PC-3 (cell line): ENCODE results near the gene MANBA. TPM values are rescaled to one million over a fixed set of nuclear protein-coding genes. Genes with fewer than 3 reads are reported as not detected.

ENCODE experiments used
- ATAC-seq: fragments of 200-7000 bp; cut with Tn5 transposase; 2 replicates; pipeline ENCODE4 v1.9.1; 2020; ENCODE audit warnings: mild to moderate bottlenecking, moderate library complexity
- BruUV-seq: library from RNA; stranded (reverse); fragments of 400-500 nt; replicated peaks from 2 replicates; lab custom pipeline; 2021; lab: Mats Ljungman, UMichigan
- CTCF ChIA-PET: fragments of 300-600 bp; sonication (Branson Sonifier 250); formaldehyde crosslinking; loops from one replicate; lab custom pipeline; 2022; ENCODE audit warnings: antibody characterized with exemption; lab: Charles Lee
- POLR2A ChIA-PET: fragments of 300-600 bp; sonication (Branson Sonifier 250); formaldehyde crosslinking; loops from one replicate; lab custom pipeline; 2022; ENCODE audit warnings: antibody characterized with exemption; ENCODE audit not compliant: unreplicated experiment; lab: Charles Lee
- DNase-seq: peaks from one replicate; pipeline ENCODE4 v3.0.0-alpha.2; 2015
- H2AFZ ChIP-seq: fragments of 300-600 bp; sonication (generic); 2 replicates; pipeline ENCODE4 v1.6.0; 2016; ENCODE audit warnings: antibody characterized with exemption, low read length
- H3F3A ChIP-seq: fragments of 300-600 bp; sonication (generic); one replicate; pipeline ENCODE4 v1.6.0; 2017; ENCODE audit warnings: antibody characterized with exemption, low read length, control low read depth, mild to moderate bottlenecking; ENCODE audit not compliant: unreplicated experiment
- H3K27ac ChIP-seq: fragments of 300-600 bp; sonication (generic); 2 replicates; pipeline ENCODE4 v1.5.1; 2016; ENCODE audit warnings: mild to moderate bottlenecking, low read length
- H3K27me3 ChIP-seq: fragments of 300-600 bp; sonication (generic); 2 replicates; pipeline ENCODE4 v1.6.1; 2016; ENCODE audit warnings: low read length, mixed read lengths
- H3K36me3 ChIP-seq: fragments of 300-600 bp; sonication (generic); 2 replicates; pipeline ENCODE4 v1.6.1; 2016; ENCODE audit warnings: low read depth, mixed run types, low read length, mixed read lengths
- H3K4me1 ChIP-seq: fragments of 300-600 bp; sonication (generic); 2 replicates; pipeline ENCODE4 v1.5.1; 2016; ENCODE audit warnings: low read length; ENCODE audit not compliant: insufficient read depth
- H3K4me2 ChIP-seq: fragments of 300-600 bp; sonication (generic); 2 replicates; pipeline ENCODE4 v1.6.0; 2016; ENCODE audit warnings: low read length
- H3K4me3 ChIP-seq: fragments of 300-600 bp; sonication (generic); 2 replicates; pipeline ENCODE4 v1.5.1; 2016; ENCODE audit warnings: mild to moderate bottlenecking, low read length, mixed read lengths
- H3K79me2 ChIP-seq: fragments of 300-600 bp; sonication (generic); 2 replicates; pipeline ENCODE4 v1.6.1; 2017; ENCODE audit warnings: low read length, mixed read lengths
- H3K9ac ChIP-seq: fragments of 300-600 bp; sonication (generic); 2 replicates; pipeline ENCODE4 v1.6.0; 2016; ENCODE audit warnings: mild to moderate bottlenecking, low read length
- H3K9me2 ChIP-seq: fragments of 300-600 bp; sonication (generic); replicated peaks from 2 replicates; pipeline ENCODE4 v1.6.1; 2016; ENCODE audit warnings: mixed run types, low read length, mixed read lengths
- H3K9me3 ChIP-seq: fragments of 300-600 bp; sonication (generic); 2 replicates; pipeline ENCODE4 v1.6.1; 2016; ENCODE audit warnings: low read length, mixed read lengths
- H4K20me1 ChIP-seq: fragments of 300-600 bp; sonication (generic); 2 replicates; pipeline ENCODE4 v1.6.1; 2016; ENCODE audit warnings: low read length, mixed read lengths
- CTCF ChIP-seq: fragments of 300-600 bp; sonication (generic); conservative IDR thresholded peaks from 2 replicates; pipeline ENCODE4 v1.5.1; 2017; ENCODE audit warnings: antibody characterized with exemption, low read depth, mild to moderate bottlenecking, low read length
- EZH2 ChIP-seq: fragments of 300-600 bp; sonication (generic); IDR thresholded peaks from one replicate; pipeline ENCODE4 v1.6.1; 2017; ENCODE audit warnings: antibody characterized with exemption, mild to moderate bottlenecking, low read length; ENCODE audit not compliant: unreplicated experiment
- EZH2phosphoT487 ChIP-seq: fragments of 300-600 bp; sonication (generic); IDR thresholded peaks from 2 replicates; pipeline ENCODE4 v1.6.1; 2018; ENCODE audit warnings: mild to moderate bottlenecking, antibody characterized with exemption, low read length, borderline replicate concordance
- intact Hi-C: fragments of 100-400 bp; cut with micrococcal nuclease; formaldehyde crosslinking; loops from 2 replicates; pipeline ENCODE4 v1.9.0; 2023
- total RNA-seq: library from RNA; depleted of rRNA; stranded (reverse); fragments of >200 nt; gene quantifications from 2 replicates; pipeline ENCODE4 v1.2.3, GENCODE V29; 2014

Gene MANBA
- total RNA-seq, 1 experiment from 2014 or later: 20.9 TPM

GRCh38 chr4:102586644-102587021 is 174.1 kb downstream of the MANBA start:
- H3K9me3 ChIP-seq: 0 out of 2 replicates have a peak, but pooled peaks cover 5% of the 10 kb centered on the region
- H4K20me1 ChIP-seq: no peaks in the 10 kb centered on the region
- peaks cover 32% of the 10 kb centered on the region for H3K36me3 ChIP-seq
- H3K4me3 ChIP-seq: no peak overlapping the region
- BruUV-seq: no TSS peak
- no peak for ATAC-seq
- TF ChIP-seq EZH2: no peak
- no peak for TF ChIP-seq CTCF
- TF ChIP-seq EZH2phosphoT487: no peak
- H3K4me1 ChIP-seq: peaks cover 3% of the 10 kb centered on the region; the same call in 1 of the 2 replicates
- CTCF ChIA-PET: no interaction called here
- intact Hi-C loops: no loop called here
- no peaks in the 10 kb centered on the region for H3K79me2 ChIP-seq
- no peak overlapping the region for H3K27ac ChIP-seq
- H3F3A ChIP-seq: no peaks in the 10 kb centered on the region
- H3K27me3 ChIP-seq: no peaks in the 10 kb centered on the region
- no peak overlapping the region for H3K4me2 ChIP-seq
- DNase-seq: no peak
- POLR2A ChIA-PET: no interaction called here
- H3K9ac ChIP-seq: no peak overlapping the region
- H2AFZ ChIP-seq: no peak overlapping the region
- H3K9me2 ChIP-seq: no peaks in the 10 kb centered on the region

- ATAC-seq (no peak), DNase-seq (no peak)
- Histone ChIP-seq H3K9me2 (no peaks in the 10 kb centered on the region), H3F3A (no peaks in the 10 kb centered on the region), H3K4me2 (no peak overlapping the region), H3K9me3 (0 out of 2 replicates have a peak, but pooled peaks cover 5% of the 10 kb centered on the region), H3K4me3 (no peak overlapping the region), H3K27ac (no peak overlapping the region), H3K27me3 (no peaks in the 10 kb centered on the region), H4K20me1 (no peaks in the 10 kb centered on the region), H3K36me3 (peaks cover 31% of the 10 kb centered on the region), H3K9ac (no peak overlapping the region), H3K4me1 (peaks cover 7% of the 10 kb centered on the region), H3K79me2 (no peaks in the 10 kb centered on the region), H2AFZ (no peak overlapping the region)
- intact Hi-C loops: no loop called here
- no peak for TF ChIP-seq EZH2
- no peak for TF ChIP-seq CTCF
- TF ChIP-seq EZH2phosphoT487: no peak
- BruUV-seq: no TSS peak
- ChIA-PET CTCF (no interaction called here), POLR2A (no interaction called here)
These were observed 174.6 kb downstream of the MANBA start for GRCh38 chr4:102586002-102586643.

DNA sequence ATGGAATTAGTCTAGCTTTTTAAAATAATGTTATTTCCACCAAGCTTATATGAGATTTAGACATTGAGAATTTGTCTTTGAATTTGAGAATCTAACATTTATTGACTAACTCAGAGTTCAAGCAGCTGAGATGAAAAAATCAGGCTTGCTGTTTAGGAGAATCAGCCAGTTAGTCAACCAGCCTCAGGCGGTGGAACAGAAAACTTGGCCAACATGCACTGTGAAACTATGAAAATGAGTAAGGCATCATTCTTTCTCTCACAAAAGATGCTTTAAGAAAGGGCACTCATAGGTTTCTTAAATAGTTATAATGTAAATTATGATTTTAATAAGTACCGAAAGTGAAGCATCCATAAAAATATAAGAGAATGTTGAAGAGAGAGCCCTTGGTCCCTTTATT is 175.4 kb downstream of the MANBA start:
- TF ChIP-seq CTCF: no peak
- TF ChIP-seq EZH2: no peak
- no peak for TF ChIP-seq EZH2phosphoT487
- H3K27me3 ChIP-seq: no peaks in the 10 kb centered on the region
- BruUV-seq: no TSS peak
- ATAC-seq (no peak), DNase-seq (no peak)
- no peak overlapping the region for H3K9ac ChIP-seq
- no peak overlapping the region for H3K4me3 ChIP-seq
- intact Hi-C loops: no loop called here
- no peak overlapping the region for H3K4me2 ChIP-seq
- no peaks in the 10 kb centered on the region for H3F3A ChIP-seq
- peaks cover 14% of the 10 kb centered on the region for H3K4me1 ChIP-seq
- H4K20me1 ChIP-seq: no peaks in the 10 kb centered on the region
- H3K36me3 ChIP-seq: peaks cover 28% of the 10 kb centered on the region
- H3K27ac ChIP-seq: no peak overlapping the region
- no peak overlapping the region for H2AFZ ChIP-seq
- no peaks in the 10 kb centered on the region for H3K9me3 ChIP-seq
- H3K79me2 ChIP-seq: no peaks in the 10 kb centered on the region
- H3K9me2 ChIP-seq: no peaks in the 10 kb centered on the region
- ChIA-PET CTCF (no interaction called here), POLR2A (no interaction called here)
